Pancreas (tissue), 10 donors: ENCODE measurements around the gene YIPF3. TPM values are rescaled to one million over a fixed set of nuclear protein-coding genes. Genes with fewer than 3 reads are reported as not detected.

Source experiments
- ATAC-seq, 4 donors: fragments of 200-7000 bp; cut with Tn5 transposase; one replicate each; pipeline versions ENCODE4 v1.8.0 to v1.9.1; 2020; ENCODE audit warnings: mild to moderate bottlenecking in 4 of 4, moderate library complexity in 4 of 4
- DNase-seq, 6 donors: peaks; one replicate each; pipeline ENCODE4 v3.0.0-alpha.2; 2020
- FAIRE-seq: peaks from 2 replicates; lab custom pipeline; 2012; peaks lifted over from hg19 to GRCh38; lab: Jason Lieb, UNC
- H3K27ac ChIP-seq, 4 donors: fragments of 200-600 bp; sonication (generic); 1 replicate in 3 of 4; 2 replicates in 1 of 4; pipeline versions ENCODE4 v1.5.0 to v1.8.0; 2020
- H3K27me3 ChIP-seq, 4 donors: fragments of 200-600 bp; one replicate each; pipeline ENCODE4 v1.8.0; 2021
- H3K36me3 ChIP-seq, 3 donors: fragments of 200-600 bp; sonication (generic) in 1 of 3; one replicate each; pipeline versions ENCODE4 v1.5.0 to v1.8.0; 2020 to 2021
- H3K4me1 ChIP-seq, 3 donors: fragments of 200-600 bp; one replicate each; pipeline ENCODE4 v1.8.0; 2021
- H3K4me3 ChIP-seq, 4 donors: fragments of 200-600 bp; sonication (generic) in 2 of 4; one replicate each; pipeline versions ENCODE4 v1.5.0 to v1.8.0; 2020 to 2021
- H3K9me3 ChIP-seq, 4 donors: fragments of 200-600 bp; one replicate each; pipeline ENCODE4 v1.8.0; 2021
- WGBS, 2 donors: extraction: QIAGEN DNeasy Blood & Tissue Kit; methylation state at CpG; one replicate each; pipeline ENCODE4 v1.1.7; 2013; 5-methylcytosine and 5-hydroxymethylcytosine counted together
- intact Hi-C, 3 donors: fragments of 100-400 bp; cut with DNase I; formaldehyde crosslinking; loops; one replicate each; pipeline versions ENCODE4 v1.11.1 to v1.14.2; 2022
- polyA plus RNA-seq, 2 donors: library from polyadenylated mRNA; stranded (reverse); fragments of 200-250 nt; gene quantifications; one replicate each; pipeline ENCODE4 v1.2.3, GENCODE V29; 2013
- total RNA-seq, 6 donors: library from RNA; stranded (reverse); fragmentation: NEBNext Ultra II Directional in 4 of 6; extraction: Animal tissue kit (Norgen Biotek cat#: 25700) in 4 of 6; gene quantifications; one replicate each; pipeline versions ENCODE4 v1.2.1 to v1.2.4, GENCODE V29; 2021 to 2023
- TF ChIP-seq, protein P1 (sequence below), 4 donors: fragments of 200-600 bp; sonication (generic) in 3 of 4; IDR thresholded peaks; one replicate each; pipeline versions ENCODE4 v1.5.0 to v1.8.0; 2021; ENCODE audit warnings: antibody characterized with exemption in 4 of 4
- donor health status: healthy with polysubstance abuse.
- donor health status: DM: no; HTN: no; CAD: no; lungs with moderate emphysema.
- donor health status: DM: no; HTN: no; CAD: no.
- donor health status: control.
- donor health status: control.
- donor health status: Bipolar disorder and iron deficiency.
- donor health status: DM: yes; HTN: yes; CAD: no.
- donor health status: DM: no; HTN: no; CAD: no.
- donor health status: DM: no; HTN: no; CAD: no.
- donor health status: DM: yes; HTN: yes; CAD: no.

YIPF3 gene
- total and polyA plus RNA-seq, 8 donors: 60.3 to 92.2 (median 69.7) TPM

DNA sequence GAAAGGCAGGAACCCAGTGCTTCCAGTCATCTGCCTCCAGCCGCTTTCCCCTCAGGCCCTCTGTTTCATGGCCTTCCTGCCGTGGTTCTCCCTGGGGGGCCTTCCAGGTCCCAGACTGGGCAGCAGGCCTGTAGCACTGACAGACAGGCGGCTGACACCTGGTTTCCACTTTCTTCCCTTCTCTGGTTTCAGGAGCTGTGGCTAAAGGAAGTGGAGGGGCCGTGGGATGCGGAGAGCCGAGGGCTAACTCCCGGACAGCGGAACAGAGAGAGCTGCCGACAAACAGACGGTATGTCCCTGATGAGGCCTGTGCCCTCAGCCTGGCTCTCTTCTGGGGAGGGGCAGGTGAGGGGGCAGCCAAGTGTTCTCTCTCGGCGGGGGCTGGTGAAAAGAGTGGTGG is 19.0 kb downstream of the YIPF3 start:
- no peaks in the 10 kb centered on the region for H3K9me3 ChIP-seq
- H3K4me1 ChIP-seq: no peaks in the 10 kb centered on the region
- intact Hi-C loops: no loop called here
- no peak for FAIRE-seq
- H3K4me3 ChIP-seq: no peak overlapping the region
- no peak overlapping the region for H3K27ac ChIP-seq
- TF ChIP-seq, protein P1, sequence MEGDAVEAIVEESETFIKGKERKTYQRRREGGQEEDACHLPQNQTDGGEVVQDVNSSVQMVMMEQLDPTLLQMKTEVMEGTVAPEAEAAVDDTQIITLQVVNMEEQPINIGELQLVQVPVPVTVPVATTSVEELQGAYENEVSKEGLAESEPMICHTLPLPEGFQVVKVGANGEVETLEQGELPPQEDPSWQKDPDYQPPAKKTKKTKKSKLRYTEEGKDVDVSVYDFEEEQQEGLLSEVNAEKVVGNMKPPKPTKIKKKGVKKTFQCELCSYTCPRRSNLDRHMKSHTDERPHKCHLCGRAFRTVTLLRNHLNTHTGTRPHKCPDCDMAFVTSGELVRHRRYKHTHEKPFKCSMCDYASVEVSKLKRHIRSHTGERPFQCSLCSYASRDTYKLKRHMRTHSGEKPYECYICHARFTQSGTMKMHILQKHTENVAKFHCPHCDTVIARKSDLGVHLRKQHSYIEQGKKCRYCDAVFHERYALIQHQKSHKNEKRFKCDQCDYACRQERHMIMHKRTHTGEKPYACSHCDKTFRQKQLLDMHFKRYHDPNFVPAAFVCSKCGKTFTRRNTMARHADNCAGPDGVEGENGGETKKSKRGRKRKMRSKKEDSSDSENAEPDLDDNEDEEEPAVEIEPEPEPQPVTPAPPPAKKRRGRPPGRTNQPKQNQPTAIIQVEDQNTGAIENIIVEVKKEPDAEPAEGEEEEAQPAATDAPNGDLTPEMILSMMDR (IDR thresholded peaks at IDR 0.05): no peak
- H3K36me3 ChIP-seq: peaks cover 0 to 35% (median 15%) of the 10 kb centered on the region in 3 donors
- ATAC-seq: no peak
- WGBS, 2 donors: 92 to 94% methylated on average over 12 of the region's 12 CpGs
- no peak for DNase-seq
- H3K27me3 ChIP-seq: no peaks in the 10 kb centered on the region

DNA sequence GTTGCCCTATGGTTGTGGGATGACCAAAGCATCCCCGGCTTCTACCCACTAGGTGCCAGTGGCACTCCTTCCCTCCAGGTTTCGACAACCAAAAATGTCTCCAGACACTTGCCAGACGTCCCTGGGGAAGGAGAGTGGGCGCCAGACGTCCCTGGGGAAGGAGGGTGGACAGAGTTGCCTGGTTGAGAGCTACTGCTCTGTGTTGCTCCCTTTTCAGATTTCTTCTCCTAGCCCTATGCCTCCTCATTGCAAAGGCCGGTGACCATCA is 19.7 kb downstream of the YIPF3 start:
- intact Hi-C loops: no loop called here
- Histone ChIP-seq H3K4me3 (no peak overlapping the region), H3K4me1 (no peaks in the 10 kb centered on the region), H3K27ac (no peak overlapping the region), H3K9me3 (no peaks in the 10 kb centered on the region), H3K36me3 (peaks cover 0 to 34% (median 13%) of the 10 kb centered on the region in 3 donors), H3K27me3 (no peaks in the 10 kb centered on the region)
- 93 to 94% methylated on average over 6 of the region's 6 CpGs for WGBS, 2 donors
- no peak for FAIRE-seq
- DNase-seq: no peak
- ATAC-seq: no peak
- TF ChIP-seq, protein P1 (IDR thresholded peaks at IDR 0.05): no peak

DNA sequence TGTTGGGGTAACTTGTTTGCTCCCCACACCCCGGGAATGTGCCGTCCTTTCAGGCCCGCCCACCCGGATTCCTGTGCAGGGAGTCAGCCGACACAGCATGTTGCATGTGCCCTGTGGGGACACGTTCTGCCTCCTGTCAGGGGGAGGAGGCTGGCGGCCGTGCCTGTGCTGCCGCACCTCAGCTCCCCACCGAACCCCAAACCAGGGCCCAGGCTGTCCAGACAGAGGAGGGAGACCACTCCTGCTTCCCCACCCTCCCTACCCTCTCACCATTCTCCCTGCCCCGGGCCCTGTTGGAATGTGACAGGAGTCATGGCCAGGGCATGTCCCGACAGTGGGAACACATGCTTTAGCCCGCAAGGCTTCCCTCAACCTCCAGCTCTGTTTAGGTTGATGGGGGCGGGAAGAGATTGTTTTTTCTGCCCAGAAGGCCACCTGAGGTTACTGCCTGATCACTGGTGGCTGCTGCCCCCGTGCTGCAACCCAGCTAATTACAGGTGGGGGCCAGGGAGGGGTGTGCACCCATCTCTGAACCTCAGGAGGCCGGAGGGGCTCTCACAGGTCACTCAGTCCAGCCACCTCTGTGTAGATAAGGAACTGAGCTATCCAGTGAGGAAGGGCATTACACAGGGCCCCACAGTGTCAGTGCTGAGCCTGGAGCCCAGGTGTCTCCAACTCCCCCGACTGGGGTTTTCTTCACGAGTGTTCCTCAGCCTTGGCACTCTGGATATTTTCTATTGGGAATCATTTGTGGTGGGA is 20.2 kb downstream of the YIPF3 start:
- Histone ChIP-seq H3K27me3 (no peaks in the 10 kb centered on the region), H3K4me3 (no peak overlapping the region), H3K36me3 (peaks cover 0 to 34% (median 13%) of the 10 kb centered on the region in 3 donors), H3K4me1 (no peaks in the 10 kb centered on the region), H3K9me3 (no peaks in the 10 kb centered on the region), H3K27ac (no peak overlapping the region)
- peak in 3 of 4 donors; percentile 28 to 64 (median 42) for ATAC-seq
- intact Hi-C loops: no loop called here
- DNase-seq: no peak
- FAIRE-seq: no peak
- 66 to 69% methylated on average over 18 of the region's 18 CpGs for WGBS, 2 donors
- TF ChIP-seq, protein P1 (IDR thresholded peaks at IDR 0.05): peak in 1 of 4 donors; percentile 10

DNA sequence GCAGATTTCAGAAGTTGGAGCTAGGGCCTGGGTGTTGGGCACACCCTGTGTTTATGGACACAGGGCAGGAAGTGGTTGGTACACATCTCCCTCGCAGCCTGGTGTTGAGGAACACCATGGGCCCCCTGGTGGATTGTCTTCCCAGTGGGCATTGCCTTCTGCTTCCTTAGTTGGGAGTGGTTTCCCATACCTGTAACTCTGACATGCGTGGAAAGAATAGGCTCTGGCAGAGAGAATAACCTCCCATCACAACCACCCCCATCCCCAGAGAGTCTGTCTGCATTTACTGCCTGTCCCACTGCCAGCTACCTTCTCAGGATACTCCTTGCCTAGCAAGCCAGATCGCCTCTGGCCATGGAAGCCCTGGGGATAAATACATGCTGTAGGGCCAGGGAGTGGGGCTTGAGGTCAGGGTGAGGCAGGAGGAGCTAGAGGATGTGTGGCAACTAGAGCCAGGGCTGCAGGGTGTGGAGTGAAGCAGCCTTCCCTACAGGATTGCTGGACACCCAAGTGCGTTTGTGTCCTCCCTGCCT is 21.3 kb downstream of the YIPF3 start:
- intact Hi-C loops: no loop called here
- H3K4me3 ChIP-seq: no peak overlapping the region
- 83 to 84% methylated on average over 4 of the region's 4 CpGs for WGBS, 2 donors
- DNase-seq (no peak), FAIRE-seq (no peak), ATAC-seq (no peak)
- TF ChIP-seq, protein P1 (IDR thresholded peaks at IDR 0.05): no peak
- no peaks in the 10 kb centered on the region for H3K4me1 ChIP-seq
- H3K9me3 ChIP-seq: no peaks in the 10 kb centered on the region
- no peak overlapping the region for H3K27ac ChIP-seq
- no peaks in the 10 kb centered on the region for H3K27me3 ChIP-seq
- peaks cover 0 to 30% (median 13%) of the 10 kb centered on the region in 3 donors for H3K36me3 ChIP-seq

DNA sequence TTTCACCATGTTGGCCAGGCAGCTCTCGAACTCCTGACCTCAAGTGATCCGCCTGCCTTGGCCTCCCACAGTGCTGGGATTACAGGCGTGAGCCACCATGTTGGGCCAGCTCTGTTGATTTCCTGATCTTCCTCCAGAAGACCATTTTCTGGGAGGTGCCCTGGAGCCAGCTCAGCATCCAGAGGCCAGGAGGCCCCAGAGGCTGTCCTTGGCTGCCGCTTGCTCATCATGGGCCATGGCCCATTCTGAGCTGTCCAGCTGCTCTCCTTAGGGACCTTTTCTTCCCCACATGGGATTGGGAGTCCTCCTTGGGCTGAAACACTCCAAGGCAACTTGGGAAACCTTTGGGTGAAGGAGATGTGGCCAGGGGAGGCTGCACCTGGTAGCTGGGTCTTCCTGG is 22.0 kb downstream of the YIPF3 start:
- 97 to 99% methylated on average over 4 of the region's 4 CpGs for WGBS, 2 donors
- Histone ChIP-seq H3K4me3 (no peak overlapping the region), H3K4me1 (no peaks in the 10 kb centered on the region), H3K9me3 (no peaks in the 10 kb centered on the region), H3K27me3 (no peaks in the 10 kb centered on the region), H3K27ac (no peak overlapping the region), H3K36me3 (peaks cover 0 to 23% (median 8%) of the 10 kb centered on the region in 3 donors)
- intact Hi-C loops: no loop called here
- ATAC-seq: no peak
- DNase-seq: no peak
- FAIRE-seq: no peak
- TF ChIP-seq, protein P1 (IDR thresholded peaks at IDR 0.05): no peak
